Left renal cortex interstitium (tissue), 4 donors: ENCODE results near the gene CITED4. TPM values are rescaled to one million over a fixed set of nuclear protein-coding genes. Genes with fewer than 3 reads are reported as not detected.
A peak's percentile ranks its signal among the peaks of the same experiment; 100 is the strongest.

Experiments
- DNase-seq, 4 donors: peaks; one replicate each; pipeline ENCODE4 v3.0.0-alpha.2; 2013; ENCODE audit warnings: low read depth in 4 of 4, low spot score in 2 of 4, missing footprints in 1 of 4
- polyA plus RNA-seq, 4 donors: library from polyadenylated mRNA; unstranded; fragments of 120-200 nt; gene quantifications; one replicate each; pipeline ENCODE4 v1.2.1, GENCODE V29; 2013; ENCODE audit not compliant: insufficient read length in 4 of 4

The CITED4 gene
- polyA plus RNA-seq, 4 donors: 3.4 to 7.7 (median 5.6) TPM

DNA sequence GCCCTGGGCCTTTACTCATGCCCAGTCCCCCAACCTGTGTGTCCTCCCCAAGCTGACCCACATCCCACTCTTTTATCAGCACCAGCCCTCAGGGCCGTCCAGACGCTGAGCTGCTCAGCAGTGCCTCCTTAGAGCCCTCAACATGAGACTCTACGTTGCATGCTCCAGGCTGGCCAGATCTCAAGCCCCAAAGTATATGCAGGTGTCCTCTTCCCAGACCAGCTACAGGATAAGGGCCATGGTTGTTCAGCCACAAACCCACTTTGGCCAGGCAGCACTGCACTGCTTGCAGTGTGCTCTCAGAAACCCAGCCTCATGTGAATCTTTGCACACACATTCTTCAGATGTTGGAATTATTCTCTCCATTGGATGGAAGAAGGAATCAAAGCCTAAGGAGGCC lies 6.0 kb downstream of the CITED4 start:
- no peak for DNase-seq

DNA sequence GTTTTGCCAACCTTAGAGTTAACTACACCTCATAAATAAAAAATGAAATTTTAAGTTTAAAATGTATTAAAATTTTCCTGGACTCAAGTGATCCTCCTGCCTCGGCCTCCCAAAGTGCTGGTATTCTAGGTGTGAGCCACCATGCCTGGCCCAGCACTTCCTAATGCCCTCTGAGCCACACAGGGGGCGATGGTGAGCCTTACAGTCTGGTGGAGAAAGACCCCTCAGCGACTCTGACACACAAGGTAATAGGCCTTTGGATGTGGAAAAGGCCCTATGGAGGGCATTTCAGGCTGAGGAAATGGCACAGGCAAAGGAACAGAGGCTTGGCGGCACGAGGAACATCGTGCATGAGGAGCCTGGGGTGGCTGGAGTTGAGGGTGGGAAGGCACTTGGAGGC lies 6.7 kb downstream of the CITED4 start:
- no peak for DNase-seq

DNA sequence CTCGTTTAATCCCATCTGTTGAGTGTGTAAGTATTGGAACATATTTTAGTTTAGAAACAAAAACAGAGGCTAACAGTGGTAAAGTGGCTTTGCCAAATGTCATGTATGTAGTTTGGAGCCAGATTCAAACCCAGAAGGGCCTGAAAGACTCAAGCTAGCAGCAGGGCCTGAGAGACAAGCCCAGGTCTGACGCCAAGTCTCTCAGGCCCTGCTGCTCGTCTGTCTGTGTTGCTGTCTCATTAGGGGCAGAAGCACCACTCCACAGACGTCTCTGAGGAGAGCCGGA lies 8.3 kb downstream of the CITED4 start:
- no peak for DNase-seq

DNA sequence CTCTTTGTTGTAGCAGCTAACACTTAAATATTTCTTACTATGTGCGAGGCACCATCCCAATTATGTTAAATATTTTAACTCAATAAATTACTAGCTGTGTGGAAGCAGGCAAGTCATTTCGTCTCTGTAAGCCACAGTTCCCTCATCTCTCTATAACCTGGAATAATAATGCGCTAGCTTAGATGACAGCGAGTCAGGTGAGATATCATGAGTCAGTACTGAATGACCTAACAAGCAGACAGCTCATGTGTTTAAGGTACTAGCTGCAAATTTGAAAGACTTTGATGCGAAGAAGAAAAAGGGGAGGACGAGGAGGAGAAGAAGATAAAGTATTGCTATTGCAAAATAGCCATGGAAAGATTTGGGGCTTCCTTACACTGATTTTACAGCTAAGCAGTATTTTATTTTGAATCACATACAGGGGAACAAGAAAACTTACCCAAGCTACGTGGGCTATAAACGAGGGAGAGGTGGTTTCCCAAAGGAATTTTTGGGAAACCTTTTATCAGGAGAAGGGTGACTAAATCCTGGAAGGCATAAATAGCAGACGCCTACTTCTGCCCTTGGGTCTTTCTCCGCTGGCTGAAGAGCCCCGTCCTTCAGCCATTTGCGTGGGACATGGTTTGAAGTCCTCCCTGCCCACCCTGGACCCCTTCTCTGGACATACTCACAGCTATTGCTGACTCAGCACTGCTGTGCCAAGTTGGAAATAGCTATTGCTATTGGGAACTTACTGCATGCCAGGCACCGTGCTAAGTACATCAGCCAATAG lies 8.9 kb downstream of the CITED4 start:
- DNase-seq: no peak

DNA sequence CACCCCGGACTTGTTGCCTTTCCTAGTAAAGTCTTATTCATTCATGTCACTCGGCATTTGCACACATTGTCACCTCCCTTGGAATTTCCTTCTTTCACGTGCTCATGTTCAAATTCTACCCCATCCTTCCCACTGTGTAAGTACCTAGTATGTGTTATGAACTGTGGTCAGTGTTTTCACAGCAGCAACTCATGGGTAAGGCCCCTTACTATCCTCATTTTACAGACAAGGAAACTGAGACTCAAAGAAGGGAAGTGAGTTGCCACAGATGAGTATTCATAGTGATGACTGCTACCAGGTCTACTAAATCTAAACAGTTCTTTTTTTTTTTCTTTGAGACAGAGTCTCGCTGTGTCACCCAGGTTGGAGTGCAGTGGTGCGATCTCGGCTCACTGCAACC lies 10.5 kb downstream of the CITED4 start:
- no peak for DNase-seq

DNA sequence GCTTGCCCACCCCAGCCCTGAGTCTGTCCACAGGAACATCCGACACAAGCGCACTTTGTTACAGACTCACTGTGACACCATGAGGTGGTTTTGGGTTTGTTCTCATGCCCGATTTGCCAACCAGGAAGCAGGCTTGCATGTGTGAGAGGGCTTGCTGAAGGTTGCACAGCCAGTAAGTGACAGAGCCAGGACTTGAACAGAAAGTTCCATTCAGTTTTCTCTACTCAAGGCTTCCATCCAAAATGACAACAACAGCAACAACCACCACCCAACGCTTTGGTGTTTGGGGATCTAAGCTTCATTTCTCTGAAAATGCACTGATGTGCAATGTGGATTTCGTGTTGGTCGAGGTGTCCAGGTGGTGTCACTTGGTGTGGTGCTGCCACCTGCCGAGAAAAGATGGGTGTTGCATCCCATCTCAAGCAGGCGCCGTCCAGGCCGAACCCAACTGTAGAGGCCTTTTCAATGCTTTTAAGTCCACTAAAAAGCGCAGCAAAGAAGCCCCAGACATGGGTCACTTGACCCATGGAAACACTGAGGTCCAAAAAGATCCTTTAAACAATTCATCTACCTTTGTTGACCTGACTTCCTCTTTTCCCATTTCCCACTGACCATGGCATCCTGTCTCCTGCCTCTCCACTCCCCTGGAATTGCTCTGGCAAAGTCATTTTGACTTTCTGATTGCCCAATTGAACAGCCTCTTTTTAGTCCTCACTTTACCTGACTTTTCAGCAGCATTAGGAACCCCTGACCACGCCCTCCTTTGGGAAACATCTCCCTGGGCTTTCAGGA lies 12.2 kb downstream of the CITED4 start:
- DNase-seq: peak in 2 of 4 donors; percentile 34 to 56

DNA sequence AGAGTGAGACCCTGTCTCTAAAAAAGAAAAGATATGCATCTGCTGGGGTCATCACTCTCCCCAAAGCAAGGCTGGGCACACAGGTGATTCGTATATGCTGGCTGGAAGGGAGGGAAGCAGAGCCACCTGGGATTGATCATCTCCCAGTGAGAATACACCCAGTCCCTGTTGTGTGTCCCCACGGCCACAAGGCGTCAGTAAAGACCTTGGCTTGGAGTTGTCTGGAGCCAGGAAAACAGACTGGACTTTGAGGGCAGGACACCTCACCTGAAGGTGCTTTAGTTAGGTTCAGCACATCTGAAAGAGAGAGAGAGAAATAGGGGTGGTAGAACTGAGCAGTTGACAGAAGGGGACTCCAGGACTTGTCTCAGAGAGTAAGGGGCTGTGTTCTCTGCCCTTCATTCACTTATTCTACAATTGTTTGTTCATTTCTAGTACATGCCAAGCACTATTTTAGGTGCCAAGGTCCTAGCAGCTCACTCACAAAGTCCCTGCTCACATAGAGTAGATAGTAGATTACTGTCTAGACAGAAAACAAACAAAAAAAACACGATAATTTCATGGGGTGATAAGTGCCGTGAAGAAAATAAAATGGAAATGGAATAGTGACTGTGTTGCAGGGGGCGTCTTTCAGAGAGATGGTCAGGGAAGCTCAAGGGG lies 13.5 kb downstream of the CITED4 start:
- DNase-seq: no peak

DNA sequence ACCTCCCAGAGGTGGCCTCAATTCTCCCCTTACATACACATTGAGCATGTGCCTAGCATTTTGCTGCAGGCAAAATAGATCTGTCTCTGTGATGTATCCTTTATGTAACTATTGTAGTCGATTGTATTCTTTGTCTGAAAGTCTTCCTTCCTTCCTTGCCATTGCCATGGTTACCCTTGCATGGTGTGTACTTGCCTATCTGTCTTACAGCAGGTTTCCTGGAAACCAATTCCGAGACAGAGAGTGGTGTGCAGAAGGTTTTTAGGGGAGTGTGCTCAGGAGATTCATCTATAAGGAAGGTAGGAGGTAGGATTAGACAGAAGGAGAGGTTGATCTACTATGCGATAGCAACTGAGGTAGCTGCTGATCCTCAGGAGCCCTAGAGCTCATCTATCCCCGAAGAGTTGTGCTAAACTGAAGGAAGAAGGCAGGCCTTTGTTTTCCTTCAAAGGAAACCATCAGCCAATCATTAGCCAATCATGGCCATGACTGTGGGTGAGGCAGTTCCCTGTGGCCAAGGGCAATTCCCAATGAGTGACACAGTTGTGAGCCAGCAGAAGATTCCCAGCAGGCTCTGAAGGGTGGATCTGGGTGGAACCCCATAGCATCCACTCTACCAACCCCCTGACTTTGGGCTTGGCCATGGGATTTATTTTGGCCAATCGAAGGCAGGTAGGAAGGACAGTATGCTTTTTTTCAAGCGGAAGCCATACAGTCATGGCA lies 15.0 kb downstream of the CITED4 start:
- DNase-seq: no peak

DNA sequence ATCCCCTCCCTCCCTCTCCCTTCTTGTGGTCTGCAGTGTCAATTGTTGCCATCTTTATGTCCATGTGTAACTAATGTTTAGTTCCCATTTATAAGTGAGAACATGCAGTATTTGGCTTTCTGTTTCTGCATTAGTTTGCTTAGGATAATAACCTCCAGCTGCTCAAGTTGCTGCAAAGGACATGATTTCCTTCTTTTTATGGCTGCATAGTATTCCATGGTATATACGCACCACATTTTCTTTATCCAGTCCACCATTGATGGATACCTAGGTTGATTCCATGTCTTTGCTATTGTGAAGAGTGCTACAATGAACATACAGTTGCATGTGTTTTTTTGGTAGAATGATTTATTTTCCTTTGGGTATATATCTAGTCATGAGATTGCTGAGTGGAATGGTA lies 16.3 kb downstream of the CITED4 start:
- no peak for DNase-seq

DNA sequence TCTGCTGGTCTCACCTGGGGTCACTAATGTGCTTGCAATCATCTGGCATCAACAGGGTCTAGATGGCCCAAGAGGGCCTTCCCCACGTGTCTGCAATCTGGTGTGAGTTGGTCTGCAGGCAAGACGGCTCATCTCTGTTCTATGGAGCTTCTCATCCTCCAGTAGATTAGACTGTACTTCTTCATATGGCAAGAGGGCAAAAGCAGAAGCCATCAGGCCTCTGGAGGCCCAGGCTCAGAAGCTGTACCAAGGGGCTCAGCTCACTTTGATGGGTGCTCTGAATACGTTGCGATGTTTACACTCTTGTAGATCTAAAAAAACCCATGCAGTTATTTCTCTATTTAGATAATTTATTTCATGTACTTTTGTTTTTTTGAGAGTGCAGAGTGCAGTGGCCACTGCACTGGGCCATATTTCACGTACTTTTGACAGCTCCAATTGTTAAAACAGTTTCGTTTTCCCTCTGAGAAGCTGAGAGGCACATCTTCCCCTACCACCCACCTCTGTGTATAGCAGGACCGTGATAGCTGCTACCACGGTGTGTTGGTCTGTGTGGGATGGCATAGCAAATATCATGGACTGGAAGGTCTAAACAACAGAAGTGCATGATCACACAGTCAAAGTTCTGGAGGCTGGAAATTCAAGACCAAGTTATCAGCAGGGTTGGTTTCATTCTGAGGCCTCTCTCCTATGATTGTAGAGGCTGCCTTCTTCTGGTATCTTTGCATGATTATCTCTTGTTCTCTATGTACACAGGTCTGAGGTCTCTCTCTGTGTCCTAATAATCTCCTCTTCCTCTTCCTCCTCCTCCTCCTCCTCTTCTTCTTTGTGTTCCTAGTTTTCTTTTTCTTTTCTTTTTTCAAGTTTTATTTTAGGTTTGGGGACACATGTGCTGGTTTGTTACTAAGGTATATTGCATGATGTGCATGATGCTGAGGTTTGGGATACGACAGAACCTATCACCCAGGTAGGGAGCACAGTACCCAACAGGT lies 17.0 kb downstream of the CITED4 start:
- DNase-seq: no peak

DNA sequence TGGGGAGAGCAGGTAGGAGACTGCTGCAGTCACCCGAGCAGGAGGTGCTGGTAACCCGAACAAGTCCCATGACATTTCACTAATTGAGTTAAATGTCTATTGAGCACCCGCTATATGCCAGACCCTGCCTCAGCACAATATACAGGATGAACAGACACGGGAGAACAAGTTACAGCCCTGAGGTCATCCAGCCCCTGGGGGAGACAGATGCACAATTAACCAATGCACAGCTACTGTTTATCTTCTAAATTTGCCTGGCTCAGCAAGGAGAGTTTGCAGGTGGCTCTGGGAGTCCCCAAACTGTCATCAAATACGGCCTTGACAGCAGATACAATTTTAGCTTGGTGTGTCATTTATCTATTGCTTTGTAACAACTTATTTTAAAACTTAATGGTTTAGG lies 18.1 kb downstream of the CITED4 start:
- no peak for DNase-seq

DNA sequence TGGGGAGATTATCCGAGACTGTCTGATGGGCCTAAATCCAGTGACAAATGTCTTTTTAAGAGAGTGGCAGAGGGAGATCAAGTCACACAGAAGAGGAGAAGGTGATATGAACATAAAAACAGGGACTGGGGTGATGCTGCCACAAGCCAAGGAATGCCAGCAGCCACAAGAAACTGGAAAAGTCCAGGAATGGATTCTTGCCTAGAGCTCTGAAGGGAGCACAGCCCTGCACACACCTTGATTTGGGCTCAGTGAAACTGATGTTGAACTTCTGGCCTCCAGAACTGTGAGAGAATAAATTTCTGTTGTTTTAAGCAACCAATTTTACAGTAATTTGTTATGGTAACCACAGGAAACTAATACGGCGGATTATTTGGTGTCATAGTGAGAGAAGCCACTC lies 19.5 kb downstream of the CITED4 start:
- no peak for DNase-seq

DNA sequence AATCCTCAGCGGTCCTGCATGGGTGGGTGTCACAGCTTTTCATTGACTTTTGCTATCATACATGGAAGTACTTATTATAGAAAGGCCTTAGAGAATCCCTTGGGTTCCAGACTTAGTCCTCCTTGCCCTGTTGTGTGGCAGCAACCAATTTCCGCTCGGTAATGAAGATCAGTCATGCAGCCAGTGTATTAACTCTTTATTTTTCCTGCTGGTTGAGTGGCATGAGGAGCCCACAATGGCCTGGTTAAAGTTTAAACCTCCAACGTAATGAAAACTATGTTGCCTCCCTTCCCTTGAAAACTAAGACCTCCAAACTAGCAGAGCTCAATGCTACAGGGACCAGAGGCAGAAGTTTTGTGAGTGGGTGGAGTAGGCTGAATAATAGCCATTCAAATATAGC lies 20.0 kb downstream of the CITED4 start:
- no peak for DNase-seq

DNA sequence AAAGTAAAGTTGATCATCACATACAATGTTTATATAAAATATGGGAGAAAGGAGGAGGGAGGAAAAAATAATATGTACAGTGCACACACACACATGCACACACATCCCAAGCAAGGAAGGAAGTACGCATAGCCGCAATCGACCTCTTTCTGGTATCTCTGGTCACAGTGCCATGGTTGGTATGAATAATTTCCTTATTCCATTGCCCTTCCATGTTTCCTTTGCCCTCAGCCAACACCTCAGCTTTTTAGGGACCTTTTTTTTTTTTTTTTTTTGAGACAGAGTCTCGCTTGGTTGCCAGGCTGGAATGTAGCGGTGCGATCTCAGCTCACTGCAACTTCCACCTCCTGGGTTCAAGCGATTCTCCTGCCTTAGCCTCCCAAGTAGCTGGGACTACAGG lies 20.6 kb downstream of the CITED4 start:
- DNase-seq: no peak

DNA sequence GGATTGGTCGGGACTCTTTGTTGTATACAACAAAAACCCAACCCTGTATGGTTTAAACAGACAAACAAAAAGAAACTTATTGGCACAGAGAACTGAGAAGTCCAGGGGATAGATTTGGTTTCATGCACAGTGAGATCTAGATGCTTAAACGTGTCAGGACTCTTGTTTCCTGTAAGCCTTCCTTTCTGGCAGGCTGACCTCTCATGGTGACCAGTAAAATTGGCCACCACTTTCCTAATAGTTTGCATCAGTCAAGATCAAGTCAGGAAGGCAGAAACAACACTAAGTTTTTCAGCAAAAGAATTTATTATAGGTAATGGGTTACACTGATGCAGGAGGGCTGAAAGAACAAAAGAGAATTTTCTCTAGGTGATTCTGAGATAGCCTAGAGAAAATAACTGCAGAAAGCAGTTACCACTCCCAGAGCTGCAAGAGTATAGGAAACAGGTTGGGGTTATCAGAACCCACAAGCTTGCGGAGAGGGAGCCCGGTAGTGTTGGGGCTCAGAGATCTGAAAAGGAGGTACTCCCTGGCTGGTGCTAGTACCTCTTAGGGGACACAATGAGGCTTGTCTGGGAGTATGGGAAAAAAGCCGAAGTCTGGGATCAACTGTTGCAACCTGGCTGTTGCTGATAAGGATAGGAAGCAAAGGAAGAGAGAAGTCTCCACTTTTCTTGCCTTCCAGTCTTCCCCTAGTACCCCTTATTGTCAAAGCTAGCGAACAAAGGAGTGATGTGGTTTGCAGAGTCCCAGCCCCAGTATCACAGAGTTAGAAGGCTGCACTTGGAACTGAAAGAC lies 21.4 kb downstream of the CITED4 start:
- no peak for DNase-seq

DNA sequence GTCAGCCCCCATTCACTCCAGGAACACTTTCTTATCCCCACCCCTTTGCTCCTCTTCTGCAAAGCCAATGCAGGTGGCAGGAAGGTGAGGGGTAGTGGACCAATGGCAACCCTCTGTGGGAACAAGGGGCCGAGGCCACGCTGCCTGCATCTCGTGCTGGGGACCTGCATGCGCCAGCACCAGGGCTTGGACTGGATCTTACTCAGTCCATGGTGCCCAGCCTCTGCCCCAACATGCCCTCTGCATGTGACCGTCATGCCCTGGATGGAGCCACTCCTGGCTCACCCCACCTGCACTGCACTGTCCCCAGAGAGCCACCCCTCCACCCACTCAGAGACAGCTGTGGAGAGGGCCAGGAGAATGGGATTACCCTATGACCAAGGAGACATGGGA lies 22.2 kb downstream of the CITED4 start:
- DNase-seq: no peak

DNA sequence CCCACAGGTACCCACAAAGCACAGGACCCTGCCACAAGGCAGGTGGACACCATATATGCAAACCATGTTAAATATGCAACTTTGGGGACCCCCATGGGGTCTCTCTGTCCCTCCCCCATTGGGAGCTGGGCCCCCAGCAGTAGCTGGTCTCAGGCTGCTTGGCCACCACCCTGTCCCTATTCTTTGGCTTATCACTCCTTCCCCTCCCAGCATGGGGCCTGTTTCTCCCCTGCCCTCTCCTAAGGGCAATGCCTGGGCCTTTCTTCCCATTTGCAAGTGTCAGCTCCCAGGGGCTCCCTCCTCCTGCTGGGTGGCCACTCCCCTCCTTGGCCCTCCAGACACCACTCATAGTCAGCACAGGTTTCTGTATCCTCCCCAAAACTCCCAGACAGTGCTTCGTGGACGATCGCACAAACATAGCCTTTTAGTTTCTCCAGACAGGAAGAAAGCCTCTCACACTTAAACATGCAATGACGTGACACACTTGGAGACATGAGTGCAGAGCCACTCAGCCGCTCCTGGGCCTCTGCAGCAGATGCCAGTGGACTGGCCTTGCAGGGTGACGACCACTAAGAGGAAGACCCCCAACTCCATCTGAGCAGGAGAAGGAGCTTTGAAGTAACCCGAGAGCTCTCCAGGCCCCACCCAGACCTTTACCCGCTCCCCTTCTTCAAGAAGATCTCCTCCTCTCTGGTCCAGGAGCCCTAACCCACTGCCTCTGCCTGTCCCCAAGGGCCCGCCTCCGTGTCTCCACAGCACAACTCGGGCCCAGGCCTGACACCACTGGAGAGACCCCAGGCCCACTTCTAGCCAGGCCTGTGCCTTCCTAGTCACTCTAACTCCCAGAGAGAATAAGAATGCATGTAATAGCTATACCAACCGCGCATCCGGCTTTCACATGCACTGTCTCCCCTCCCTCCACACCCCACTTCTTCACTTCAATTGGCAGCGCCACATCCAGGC lies 22.9 kb downstream of the CITED4 start:
- DNase-seq: no peak
